Measurements from ENCODE around the gene TUBGCP3.

TUBGCP3 gene

DNA sequence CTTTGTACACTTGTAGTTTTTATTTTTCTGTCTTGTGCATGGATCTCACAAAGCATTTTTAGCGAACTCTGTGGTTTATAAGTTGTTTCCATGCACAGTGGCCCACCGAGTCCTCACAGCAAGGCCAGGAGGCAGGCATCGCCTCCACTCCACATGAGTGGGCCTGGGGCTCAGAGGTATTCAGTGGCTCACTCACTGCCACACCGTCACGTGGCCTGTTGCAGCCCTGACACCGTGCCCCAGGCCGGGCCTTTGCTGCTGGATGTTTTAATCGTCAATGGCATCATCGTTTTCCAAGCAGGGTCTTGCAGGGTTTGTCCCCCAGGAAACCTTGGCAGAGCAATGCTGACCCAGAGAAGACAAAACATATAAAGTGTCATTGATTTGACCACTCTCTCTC lies 152.0 kb downstream of the TUBGCP3 start:
- TF ChIP-seq, protein P1, sequence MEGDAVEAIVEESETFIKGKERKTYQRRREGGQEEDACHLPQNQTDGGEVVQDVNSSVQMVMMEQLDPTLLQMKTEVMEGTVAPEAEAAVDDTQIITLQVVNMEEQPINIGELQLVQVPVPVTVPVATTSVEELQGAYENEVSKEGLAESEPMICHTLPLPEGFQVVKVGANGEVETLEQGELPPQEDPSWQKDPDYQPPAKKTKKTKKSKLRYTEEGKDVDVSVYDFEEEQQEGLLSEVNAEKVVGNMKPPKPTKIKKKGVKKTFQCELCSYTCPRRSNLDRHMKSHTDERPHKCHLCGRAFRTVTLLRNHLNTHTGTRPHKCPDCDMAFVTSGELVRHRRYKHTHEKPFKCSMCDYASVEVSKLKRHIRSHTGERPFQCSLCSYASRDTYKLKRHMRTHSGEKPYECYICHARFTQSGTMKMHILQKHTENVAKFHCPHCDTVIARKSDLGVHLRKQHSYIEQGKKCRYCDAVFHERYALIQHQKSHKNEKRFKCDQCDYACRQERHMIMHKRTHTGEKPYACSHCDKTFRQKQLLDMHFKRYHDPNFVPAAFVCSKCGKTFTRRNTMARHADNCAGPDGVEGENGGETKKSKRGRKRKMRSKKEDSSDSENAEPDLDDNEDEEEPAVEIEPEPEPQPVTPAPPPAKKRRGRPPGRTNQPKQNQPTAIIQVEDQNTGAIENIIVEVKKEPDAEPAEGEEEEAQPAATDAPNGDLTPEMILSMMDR (IDR thresholded peaks at IDR 0.05; ENCODE audit: borderline replicate concordance, insufficient read depth, low read depth, low read length) = no peak
- no peak overlapping the region for H3K4me3 ChIP-seq (ENCODE audit: low read depth, low read length)

Measured in GM12875 (cell line).